ENCODE measurements around the gene HERC4. TPM values are rescaled to one million over a fixed set of nuclear protein-coding genes. Genes with fewer than 3 reads are reported as not detected.
A peak's percentile ranks its signal among the peaks of the same experiment; 100 is the strongest.

Gene HERC4
- total RNA-seq, 1 donor from 2014 or later: 74.2 TPM

GRCh38 chr10:68111584-68111983 lies 36.5 kb upstream of the HERC4 start:
- Mint-ChIP-seq H3K27ac (no peak overlapping the region), H3K4me3 (no peak overlapping the region), H3K27me3 (ENCODE audit: insufficient read depth, low read depth) (no peaks in the 10 kb centered on the region), H3K9me3 (no peaks in the 10 kb centered on the region), H3K36me3 (no peaks in the 10 kb centered on the region), H3K4me1 (no peaks in the 10 kb centered on the region)
- Histone ChIP-seq H2AFZ (replicated peaks) (no peak overlapping the region), H3K27me3 (no peaks in the 10 kb centered on the region), H3K4me3 (no peak overlapping the region), H3K4me1 (no peaks in the 10 kb centered on the region), H3K36me3 (no peaks in the 10 kb centered on the region), H3K9me3 (ENCODE audit: low read depth) (no peaks in the 10 kb centered on the region), H3F3A (ENCODE audit: low read depth) (no peaks in the 10 kb centered on the region), H4K20me1 (ENCODE audit: low read depth) (no peaks in the 10 kb centered on the region), H3K27ac (no peak overlapping the region), H3K9ac (no peak overlapping the region), H3K4me2 (no peak overlapping the region), H3K79me2 (ENCODE audit: low read depth) (no peaks in the 10 kb centered on the region)
- no peak for TF ChIP-seq CTCF (IDR thresholded peaks at IDR 0.05)
- TF ChIP-seq EZH2 (IDR thresholded peaks at IDR 0.05): no peak
- TF ChIP-seq EZH2phosphoT487 (IDR thresholded peaks at IDR 0.05): no peak
- DNase-seq (ENCODE audit: low spot score): no peak

- Histone ChIP-seq H3K79me2 (ENCODE audit: low read depth) (no peaks in the 10 kb centered on the region), H3K9ac (no peak overlapping the region), H3F3A (ENCODE audit: low read depth) (no peaks in the 10 kb centered on the region), H3K4me1 (no peaks in the 10 kb centered on the region), H3K36me3 (no peaks in the 10 kb centered on the region), H3K27me3 (no peaks in the 10 kb centered on the region), H3K4me3 (no peak overlapping the region), H3K27ac (no peak overlapping the region), H2AFZ (replicated peaks) (no peak overlapping the region), H3K9me3 (ENCODE audit: low read depth) (no peaks in the 10 kb centered on the region), H3K4me2 (no peak overlapping the region), H4K20me1 (ENCODE audit: low read depth) (no peaks in the 10 kb centered on the region)
- Mint-ChIP-seq H3K27me3 (ENCODE audit: insufficient read depth, low read depth) (no peaks in the 10 kb centered on the region), H3K27ac (no peak overlapping the region), H3K4me3 (no peak overlapping the region), H3K4me1 (no peaks in the 10 kb centered on the region), H3K9me3 (no peaks in the 10 kb centered on the region), H3K36me3 (no peaks in the 10 kb centered on the region)
- TF ChIP-seq CTCF (IDR thresholded peaks at IDR 0.05): no peak
- TF ChIP-seq EZH2 (IDR thresholded peaks at IDR 0.05): no peak
- no peak for TF ChIP-seq EZH2phosphoT487 (IDR thresholded peaks at IDR 0.05)
- DNase-seq (ENCODE audit: low spot score): no peak
These were observed 34.9 kb upstream of the HERC4 start for GRCh38 chr10:68110027-68110426.

- no peaks in the 10 kb centered on the region for H3K9me3 Mint-ChIP-seq
- H3K27ac ChIP-seq: no peak within 1 kb of the TSS
- no peaks in the 10 kb centered on the region for H3K4me1 Mint-ChIP-seq
- H4K20me1 ChIP-seq (ENCODE audit: low read depth): no peaks in the 10 kb centered on the region
- H3K9ac ChIP-seq: no peak within 1 kb of the TSS
- H3K36me3 ChIP-seq: no peaks in the 10 kb centered on the region
- no peaks in the 10 kb centered on the region for H3K79me2 ChIP-seq (ENCODE audit: low read depth)
- H3K4me1 ChIP-seq: no peaks in the 10 kb centered on the region
- H2AFZ ChIP-seq (replicated peaks): peak within 1 kb of the TSS; percentile 69
- H3K27me3 Mint-ChIP-seq (ENCODE audit: insufficient read depth, low read depth): no peaks in the 10 kb centered on the region
- TF ChIP-seq EZH2 (IDR thresholded peaks at IDR 0.05) (no peak), EZH2phosphoT487 (IDR thresholded peaks at IDR 0.05) (no peak), CTCF (IDR thresholded peaks at IDR 0.05) (no peak)
- H3K4me2 ChIP-seq: no peak within 1 kb of the TSS
- no peak within 1 kb of the TSS for H3K4me3 ChIP-seq
- no peaks in the 10 kb centered on the region for H3F3A ChIP-seq (ENCODE audit: low read depth)
- no peak within 1 kb of the TSS for H3K4me3 Mint-ChIP-seq
- no peak within 1 kb of the TSS for H3K27ac Mint-ChIP-seq
- H3K9me3 ChIP-seq (ENCODE audit: low read depth): no peaks in the 10 kb centered on the region
- H3K36me3 Mint-ChIP-seq: no peaks in the 10 kb centered on the region
- no peaks in the 10 kb centered on the region for H3K27me3 ChIP-seq
- DNase-seq (ENCODE audit: low spot score): no peak
These were observed 34.2 kb upstream of the HERC4 start, which contains the start of gene MYPN for GRCh38 chr10:68109331-68109730. Gene MYPN (plus strand): TSS chr10:68109488. CDS start chr10:68121439, 11,951 bp downstream.

Measured in neural progenitor cell (in vitro differentiated cells).